Measurements from ENCODE around the gene PLIN3.
A peak's percentile ranks its signal among the peaks of the same experiment; 100 is the strongest.
"Not testable (repeated sequence)": the region's sequence is repeated elsewhere in the genome, so short reads cannot be mapped to it uniquely, and the experiment has no call there.

The PLIN3 gene

GRCh38 chr19:4805140-4805539 is 62.3 kb downstream of the PLIN3 start:
- not testable (repeated sequence) for DNase-seq

GRCh38 chr19:4803736-4804695 is 63.5 kb downstream of the PLIN3 start:
- no peak for DNase-seq

GRCh38 chr19:4802711-4803110 is 64.8 kb downstream of the PLIN3 start:
- DNase-seq, result no peak

GRCh38 chr19:4801085-4801619 is 66.3 kb downstream of the PLIN3 start:
- DNase-seq, result no peak

GRCh38 chr19:4800591-4801081 is 66.8 kb downstream of the PLIN3 start:
- no peak for DNase-seq

GRCh38 chr19:4795400-4795799 is 72.1 kb downstream of the PLIN3 start:
- no peak for DNase-seq

GRCh38 chr19:4794971-4795370 is 72.5 kb downstream of the PLIN3 start:
- DNase-seq, result no peak

- not testable (repeated sequence) for DNase-seq
Observed at GRCh38 chr19:4793278-4793677, 74.2 kb downstream of the PLIN3 start.

- DNase-seq, result not testable (repeated sequence)
Observed at GRCh38 chr19:4792866-4793195, 74.6 kb downstream of the PLIN3 start.

- not testable (repeated sequence) for DNase-seq
Observed at GRCh38 chr19:4792019-4792865, 75.2 kb downstream of the PLIN3 start.

- DNase-seq, result peak; percentile 99
Observed at GRCh38 chr19:4791183-4792018, 76.1 kb downstream of the PLIN3 start, which contains the start of gene FEM1A. Gene FEM1A (plus strand): TSS chr19:4791734. CDS start chr19:4791855, 121 bp downstream.
